ENCODE data around the gene TRIM33.

DNA sequence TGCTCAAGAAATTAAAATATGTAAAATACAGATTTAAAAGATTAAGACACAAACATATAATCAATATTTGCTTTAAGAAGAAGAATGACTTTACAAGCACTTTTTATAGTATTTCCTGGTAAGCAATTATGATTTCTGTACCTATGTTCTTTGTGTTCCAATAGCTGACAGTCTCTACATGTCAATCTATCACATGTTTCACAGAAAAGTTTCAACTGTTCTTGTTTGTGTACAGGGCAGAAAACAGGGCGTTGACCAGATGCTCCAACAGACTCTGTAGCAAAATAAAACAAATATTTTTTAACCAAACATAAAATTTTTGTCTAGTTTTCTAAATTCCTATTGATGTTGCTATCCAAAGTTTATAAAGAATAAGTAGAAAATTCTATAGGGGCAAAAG is 48.0 kb downstream of the TRIM33 start:
- TF ChIP-seq EP300 (IDR thresholded peaks at IDR 0.05) (no peak), POLR2AphosphoS5 (IDR thresholded peaks at IDR 0.05) (no peak), POLR2A (IDR thresholded peaks at IDR 0.05) (no peak)
- TF ChIP-seq, protein P1, sequence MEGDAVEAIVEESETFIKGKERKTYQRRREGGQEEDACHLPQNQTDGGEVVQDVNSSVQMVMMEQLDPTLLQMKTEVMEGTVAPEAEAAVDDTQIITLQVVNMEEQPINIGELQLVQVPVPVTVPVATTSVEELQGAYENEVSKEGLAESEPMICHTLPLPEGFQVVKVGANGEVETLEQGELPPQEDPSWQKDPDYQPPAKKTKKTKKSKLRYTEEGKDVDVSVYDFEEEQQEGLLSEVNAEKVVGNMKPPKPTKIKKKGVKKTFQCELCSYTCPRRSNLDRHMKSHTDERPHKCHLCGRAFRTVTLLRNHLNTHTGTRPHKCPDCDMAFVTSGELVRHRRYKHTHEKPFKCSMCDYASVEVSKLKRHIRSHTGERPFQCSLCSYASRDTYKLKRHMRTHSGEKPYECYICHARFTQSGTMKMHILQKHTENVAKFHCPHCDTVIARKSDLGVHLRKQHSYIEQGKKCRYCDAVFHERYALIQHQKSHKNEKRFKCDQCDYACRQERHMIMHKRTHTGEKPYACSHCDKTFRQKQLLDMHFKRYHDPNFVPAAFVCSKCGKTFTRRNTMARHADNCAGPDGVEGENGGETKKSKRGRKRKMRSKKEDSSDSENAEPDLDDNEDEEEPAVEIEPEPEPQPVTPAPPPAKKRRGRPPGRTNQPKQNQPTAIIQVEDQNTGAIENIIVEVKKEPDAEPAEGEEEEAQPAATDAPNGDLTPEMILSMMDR (IDR thresholded peaks at IDR 0.05) = no peak

Data from gastroesophageal sphincter (tissue), 3 donors.